RWPE1 (cell line): ENCODE results near the gene ZNF382.

Experiments
- CTCF ChIA-PET: fragments of 350-600 bp; sonication (Branson Sonifier 250); formaldehyde crosslinking; extraction: SDS; loops from one replicate; lab custom pipeline; 2021; lab: Yijun Ruan, JAX
- POLR2A ChIA-PET: fragments of 400-600 bp; formaldehyde crosslinking; extraction: SDS; loops from one replicate; lab custom pipeline; 2020; ENCODE audit warnings: antibody characterized with exemption; ENCODE audit not compliant: low non-redundant PET; lab: Yijun Ruan, JAX
- DNase-seq: peaks from one replicate; pipeline ENCODE4 v3.0.0; 2012; ENCODE audit warnings: low spot score
- H3K27ac ChIP-seq: fragments of 450-650 bp; 2 replicates; pipeline ENCODE4 v1.5.1; 2017
- CTCF ChIP-seq: fragments of 450-650 bp; conservative IDR thresholded peaks from 2 replicates; pipeline ENCODE4 v1.5.1; 2017; ENCODE audit warnings: low read depth, mild to moderate bottlenecking

The ZNF382 gene

GRCh38 chr19:36605101-36605876 lies at the start of gene ZNF382:
Gene ZNF382 (plus strand): TSS chr19:36605313. CDS start chr19:36609915, 4,602 bp downstream.
- CTCF ChIA-PET, result interaction anchor here (0.6 kb wide), 1 partner anchor 23 kb away, joined by 3 read pairs; no protein-coding TSS in a partner anchor
- peak within 1 kb of the TSS; percentile 61 for H3K27ac ChIP-seq
- DNase-seq, result peak; percentile 36
- no peak for TF ChIP-seq CTCF
- POLR2A ChIA-PET, result no interaction called here

- POLR2A ChIA-PET, result no interaction called here
- DNase-seq, result no peak
- no peak overlapping the region for H3K27ac ChIP-seq
- no peak for TF ChIP-seq CTCF
- CTCF ChIA-PET, result interaction anchor here (0.5 kb wide), 1 partner anchor 240 kb away, joined by 3 read pairs; no protein-coding TSS in a partner anchor
Observed at GRCh38 chr19:36564391-36564790, 40.7 kb upstream of the ZNF382 start.

GRCh38 chr19:36572593-36573019 lies 32.5 kb upstream of the ZNF382 start:
- DNase-seq, result peak; percentile 11
- peak overlapping the region; percentile 78 for H3K27ac ChIP-seq
- ChIA-PET POLR2A (interaction anchor here (0.6 kb wide), 1 partner anchor 421 kb away, joined by 3 read pairs; no protein-coding TSS in a partner anchor), CTCF (interaction anchor here (0.6 kb wide), 2 partner anchors 193 to 938 kb away, joined by 3 to 5 read pairs; no protein-coding TSS in a partner anchor)
- no peak for TF ChIP-seq CTCF

GRCh38 chr19:36573020-36573894 lies 31.9 kb upstream of the ZNF382 start, which contains the start of gene ZNF529:
Gene ZNF529 (minus strand): TSS chr19:36573292. CDS start chr19:36572346, 946 bp downstream.
- TF ChIP-seq CTCF, result no peak
- ChIA-PET POLR2A (interaction anchor here (0.6 to 0.7 kb wide), 2 partner anchors 44 to 421 kb away, joined by 3 read pairs; no protein-coding TSS in a partner anchor), CTCF (interaction anchor here (0.6 to 0.7 kb wide), 2 partner anchors 194 to 233 kb away, joined by 3 to 5 read pairs; no protein-coding TSS in a partner anchor)
- peak; percentile 88 for DNase-seq
- H3K27ac ChIP-seq, result peak within 1 kb of the TSS; percentile 78

GRCh38 chr19:36573895-36574720 lies 31.0 kb upstream of the ZNF382 start:
- POLR2A ChIA-PET, result interaction anchor here (0.7 kb wide), 1 partner anchor 45 kb away, joined by 3 read pairs; no protein-coding TSS in a partner anchor
- no peak for DNase-seq
- CTCF ChIA-PET, result interaction anchor here (0.6 to 0.7 kb wide), 2 partner anchors 232 to 650 kb away, joined by 3 to 5 read pairs; no protein-coding TSS in a partner anchor
- TF ChIP-seq CTCF, result no peak
- peak overlapping the region; percentile 78 for H3K27ac ChIP-seq
